NCI-H2227 treated with DMSO at 0.1 percent for 48 hours (cell line): ENCODE data around the gene JADE3.

ENCODE experiments used
- DNase-seq: peaks from one replicate; lab custom pipeline; 2025; lab: John Stamatoyannopoulos, UW

The JADE3 gene

GRCh38 chrX:47026198-47026597, 114.0 kb downstream of the JADE3 start:
- DNase-seq: no peak

DNA sequence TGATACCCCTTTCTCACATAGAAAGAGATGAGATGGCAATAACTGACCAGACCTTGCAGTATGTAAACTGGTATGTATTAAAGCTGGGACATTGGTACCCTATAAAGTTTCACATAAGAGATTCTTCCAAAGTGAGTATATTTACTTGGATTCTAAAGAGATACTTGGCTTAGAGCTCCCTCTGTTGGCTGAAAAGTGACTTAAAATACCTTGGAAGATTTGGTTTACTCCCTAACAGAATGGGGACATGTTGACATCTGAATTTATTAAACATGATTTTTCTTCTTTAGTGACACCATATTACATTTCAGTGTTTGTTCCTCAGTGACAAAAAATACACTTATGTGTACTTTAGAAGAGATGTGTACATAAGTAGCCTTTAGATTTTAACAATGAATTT, 118.1 kb downstream of the JADE3 start:
- DNase-seq: peak; percentile 33

GRCh38 chrX:47047989-47048388, 135.8 kb downstream of the JADE3 start:
- no peak for DNase-seq

DNA sequence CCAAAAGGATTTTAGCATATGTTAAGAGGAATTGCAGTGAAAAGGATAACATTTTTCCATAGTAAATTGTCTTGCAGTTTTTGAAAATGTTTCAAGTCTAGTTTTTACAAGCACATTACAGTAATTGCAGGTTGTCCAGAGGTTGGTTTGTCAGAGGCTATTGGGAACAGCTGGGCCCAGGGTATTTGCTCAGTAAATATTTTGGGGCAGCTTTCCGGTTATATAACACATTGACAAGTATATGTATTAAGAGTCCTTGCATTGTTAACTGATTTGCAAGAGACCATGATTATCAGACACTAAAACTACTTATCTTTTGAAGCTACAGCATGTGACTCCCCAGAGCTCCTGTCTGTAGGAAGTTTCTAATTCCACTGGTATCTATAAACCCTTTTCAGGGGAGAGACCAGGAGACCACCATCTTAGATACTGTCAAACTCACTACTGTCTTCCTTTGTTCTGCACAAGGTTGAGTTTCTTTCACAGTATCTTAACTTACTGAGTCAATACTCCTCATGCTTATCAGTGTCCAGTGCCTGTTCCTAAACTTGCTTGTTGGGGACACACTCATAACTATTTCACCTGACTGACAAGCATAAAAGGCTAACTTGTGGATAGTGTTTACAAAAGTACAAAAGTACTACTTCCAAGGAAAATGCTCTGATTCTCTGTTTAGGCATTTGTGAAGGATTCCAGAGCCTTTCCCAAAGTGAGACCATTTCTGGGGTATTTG, 147.1 kb downstream of the JADE3 start:
- DNase-seq: peak; percentile 16

- DNase-seq: no peak
These were observed 148.5 kb downstream of the JADE3 start for GRCh38 chrX:47060708-47061107.

- no peak for DNase-seq
These were observed 149.2 kb downstream of the JADE3 start for GRCh38 chrX:47061238-47061919.

- no peak for DNase-seq
These were observed 151.0 kb downstream of the JADE3 start for GRCh38 chrX:47063179-47063578.

DNA sequence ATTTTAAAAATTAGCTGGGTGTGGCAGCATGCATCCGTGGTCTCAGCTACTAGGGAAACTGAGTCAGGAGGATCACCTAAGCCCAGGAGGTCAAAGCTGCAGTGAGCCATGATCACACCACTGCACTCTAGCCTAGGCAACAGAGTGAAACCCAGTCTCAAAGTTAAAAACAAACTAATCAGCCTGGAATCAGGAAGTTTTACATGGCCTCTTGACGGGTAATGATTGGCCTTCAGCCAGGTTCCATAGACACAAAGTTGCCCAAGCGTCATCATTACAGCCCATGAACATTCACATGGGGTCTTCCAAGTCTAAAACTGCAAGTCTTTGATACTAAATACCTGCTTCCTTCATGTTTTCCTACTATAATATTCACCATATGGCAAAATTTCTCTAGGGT, 156.0 kb downstream of the JADE3 start:
- DNase-seq: no peak

DNA sequence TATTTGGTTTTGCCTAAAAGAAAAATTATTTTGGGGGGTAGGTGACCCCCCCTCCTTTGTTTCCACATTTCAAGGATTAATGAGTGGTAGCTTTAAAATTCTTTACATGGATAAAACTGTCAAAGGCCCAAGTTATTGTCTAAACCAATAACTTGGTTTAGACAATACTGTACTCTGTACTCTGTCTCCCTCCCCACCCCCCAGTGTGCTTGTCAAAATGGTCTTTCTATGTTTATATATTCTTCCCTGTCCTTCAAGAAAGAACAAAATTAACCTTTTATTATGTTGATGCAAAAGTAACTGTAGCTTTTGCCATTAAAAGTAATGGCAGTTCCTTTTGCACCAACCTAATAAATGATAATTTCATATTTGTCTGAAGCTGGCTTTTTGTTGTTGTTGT, 156.5 kb downstream of the JADE3 start:
- DNase-seq: no peak

- DNase-seq: no peak
These were observed 166.2 kb downstream of the JADE3 start, which contains the start of gene RGN for GRCh38 chrX:47078129-47079043. RGN (plus strand) TSS chrX:47078443; CDS start chrX:47081145, 2,702 bp downstream.

GRCh38 chrX:47080215-47080914, 168.1 kb downstream of the JADE3 start:
- DNase-seq: no peak

DNA sequence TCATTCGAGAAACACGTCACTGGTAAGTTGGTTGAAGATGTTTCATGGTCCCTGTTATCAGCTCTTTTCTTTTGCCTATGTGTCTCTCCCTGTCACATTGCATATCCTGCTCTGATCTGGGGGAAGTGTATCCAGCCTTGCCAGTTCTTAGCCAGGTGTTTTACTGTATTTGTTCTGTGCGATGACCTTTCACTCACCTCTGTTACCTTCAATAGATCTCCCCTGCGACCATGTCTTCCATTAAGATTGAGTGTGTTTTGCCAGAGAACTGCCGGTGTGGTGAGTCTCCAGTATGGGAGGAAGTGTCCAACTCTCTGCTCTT, 168.7 kb downstream of the JADE3 start:
- DNase-seq: no peak

GRCh38 chrX:47091149-47091775, 179.0 kb downstream of the JADE3 start:
- DNase-seq: peak; percentile 68

GRCh38 chrX:47093248-47093647, 181.0 kb downstream of the JADE3 start:
- peak; percentile 71 for DNase-seq

DNA sequence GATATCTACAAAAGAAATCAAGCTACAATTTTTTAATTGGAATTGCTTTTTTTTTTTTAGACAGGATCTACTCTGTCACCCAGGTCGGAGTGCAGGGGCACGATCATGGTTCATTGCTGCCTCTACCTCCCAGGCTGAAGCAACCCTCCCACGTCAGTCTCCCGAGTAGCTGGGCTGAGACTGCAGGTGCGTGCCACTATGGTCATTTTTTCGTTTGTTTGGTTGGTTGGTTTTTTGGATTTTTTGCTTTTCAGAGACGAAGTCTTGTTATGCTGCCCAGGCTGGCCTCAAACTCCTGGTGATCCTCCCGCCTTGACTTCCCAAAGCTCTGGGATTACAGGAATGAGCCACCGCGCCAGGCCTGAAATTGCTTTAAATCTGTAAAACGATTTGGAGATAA, 181.6 kb downstream of the JADE3 start:
- no peak for DNase-seq

GRCh38 chrX:47097018-47097417, 184.8 kb downstream of the JADE3 start:
- DNase-seq: peak; percentile 13

DNA sequence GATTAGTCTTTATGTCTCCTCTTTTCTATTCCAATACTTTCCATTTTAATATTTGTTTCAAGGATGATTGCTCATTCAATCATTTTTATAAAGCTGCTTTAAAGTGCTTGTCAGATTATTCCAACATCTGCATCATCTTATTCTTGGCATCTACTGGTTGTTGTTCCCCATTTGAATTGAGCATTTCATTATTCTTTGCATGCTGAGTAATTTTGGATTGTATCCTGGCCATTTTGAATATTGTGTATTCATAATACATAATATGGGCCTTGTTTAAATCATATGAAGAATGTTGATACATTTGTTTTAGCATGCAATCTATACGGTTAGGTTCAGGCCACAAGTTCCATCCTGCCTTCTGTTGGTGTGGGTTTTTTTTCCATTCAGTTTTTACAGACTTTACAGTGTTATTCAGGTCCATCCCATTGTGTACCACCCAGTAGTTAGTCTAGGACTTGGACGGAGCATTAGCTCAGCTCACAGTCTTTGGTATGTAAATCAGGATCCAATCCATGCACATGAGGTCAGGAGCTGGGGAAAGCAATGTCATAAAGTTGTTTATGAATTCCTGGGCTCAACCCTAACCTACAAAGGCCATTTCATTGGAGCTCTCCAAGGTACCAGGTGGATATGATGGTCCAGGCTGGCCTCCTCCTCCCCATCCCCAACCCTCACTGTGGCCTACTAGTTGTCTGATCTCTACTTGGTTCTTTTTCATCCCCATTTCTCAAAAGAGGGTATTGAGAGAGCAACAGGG, 186.3 kb downstream of the JADE3 start:
- no peak for DNase-seq

DNA sequence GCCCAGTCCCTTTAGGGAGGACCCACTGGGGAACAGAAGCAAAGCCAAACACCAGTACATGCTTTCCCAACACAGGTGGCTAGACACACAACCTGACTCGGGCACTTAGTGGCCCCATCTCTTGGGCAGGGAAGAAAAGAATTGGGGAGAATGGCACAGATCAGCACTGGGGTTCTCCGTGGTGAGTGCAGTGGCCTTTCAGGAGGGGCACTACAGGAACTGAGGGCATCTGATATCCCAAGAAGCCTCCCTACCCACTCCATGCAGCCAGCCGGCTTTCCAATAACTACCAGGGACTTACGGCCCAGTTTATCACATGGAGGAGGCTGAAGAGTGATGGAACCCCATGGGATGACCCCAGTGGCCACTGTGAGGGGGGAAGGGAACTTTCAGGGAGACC, 189.0 kb downstream of the JADE3 start:
- no peak for DNase-seq
